NB4 (cell line): ENCODE results near the gene MUC6.

Experiments used
- CTCF ChIP-seq: IDR thresholded peaks from one replicate; pipeline ENCODE4 v1.5.1; 2012; ENCODE audit warnings: low read depth, low read length
- MAX ChIP-seq: IDR thresholded peaks from 2 replicates; pipeline ENCODE4 v1.6.1; 2011; ENCODE audit warnings: low read depth, low read length
- MYC ChIP-seq: IDR thresholded peaks from 2 replicates; pipeline ENCODE4 v1.6.1; 2011; ENCODE audit warnings: low read depth, low read length
- POLR2A ChIP-seq: IDR thresholded peaks from 2 replicates; pipeline ENCODE4 v1.6.1; 2011; ENCODE audit warnings: mild to moderate bottlenecking; ENCODE audit not compliant: insufficient read length; ENCODE audit errors: extremely low read depth

- no peak for TF ChIP-seq CTCF
- no peak for TF ChIP-seq POLR2A
- no peak for TF ChIP-seq MAX
- TF ChIP-seq MYC: no peak
Measured at GRCh38 chr11:971731-972365, 64.7 kb downstream of the MUC6 start.
